ENCODE measurements around the gene ELAVL2. TPM values are rescaled to one million over a fixed set of nuclear protein-coding genes. Genes with fewer than 3 reads are reported as not detected.
A peak's percentile ranks its signal among the peaks of the same experiment; 100 is the strongest.

ELAVL2 gene
- total RNA-seq, 1 experiment from 2014 or later = 35.9 TPM

- Mint-ChIP-seq H3K27me3 (ENCODE audit: low read depth) (no peaks in the 10 kb centered on the region), H3K4me3 (no peak overlapping the region), H3K4me1 (peaks cover 93% of the 10 kb centered on the region), H3K27ac (peak overlapping the region; percentile 25; the same call in 1 of the 2 replicates), H3K36me3 (no peaks in the 10 kb centered on the region), H3K9me3 (no peaks in the 10 kb centered on the region)
- ChIA-PET CTCF (no interaction called here), POLR2A (interaction anchor here (0.7 kb wide), 1 partner anchor 603 kb away, joined by 5 read pairs; no protein-coding TSS in a partner anchor)
- DNase-seq (ENCODE audit: low spot score) (no peak), ATAC-seq (no peak)
- TF ChIP-seq GRHL2 (CRISPR knock-in tag; IDR thresholded peaks at IDR 0.05; ENCODE audit: insufficient replicate concordance, severe bottlenecking) (no peak), TEAD4 (CRISPR knock-in tag; IDR thresholded peaks at IDR 0.05) (no peak), IRF1 (CRISPR knock-in tag; IDR thresholded peaks at IDR 0.05) (no peak), MAX (CRISPR knock-in tag; IDR thresholded peaks at IDR 0.05) (no peak), KAT7 (CRISPR knock-in tag; IDR thresholded peaks at IDR 0.05; ENCODE audit: borderline replicate concordance) (no peak), FOXJ3 (CRISPR knock-in tag; IDR thresholded peaks at IDR 0.05; ENCODE audit: borderline replicate concordance) (no peak), SP1 (CRISPR knock-in tag; conservative IDR thresholded peaks at IDR 0.05) (no peak), E2F1 (CRISPR knock-in tag; IDR thresholded peaks at IDR 0.05) (no peak), ZBTB43 (CRISPR knock-in tag; IDR thresholded peaks at IDR 0.05) (no peak), CTCF (IDR thresholded peaks at IDR 0.05) (no peak), ATF1 (CRISPR knock-in tag; IDR thresholded peaks at IDR 0.05) (no peak), JUN (CRISPR knock-in tag; IDR thresholded peaks at IDR 0.05) (no peak), NFE2L1 (CRISPR knock-in tag; IDR thresholded peaks at IDR 0.05) (no peak)
Measured at GRCh38 chr9:23812673-23813072, 13.4 kb downstream of the ELAVL2 start.

DNA sequence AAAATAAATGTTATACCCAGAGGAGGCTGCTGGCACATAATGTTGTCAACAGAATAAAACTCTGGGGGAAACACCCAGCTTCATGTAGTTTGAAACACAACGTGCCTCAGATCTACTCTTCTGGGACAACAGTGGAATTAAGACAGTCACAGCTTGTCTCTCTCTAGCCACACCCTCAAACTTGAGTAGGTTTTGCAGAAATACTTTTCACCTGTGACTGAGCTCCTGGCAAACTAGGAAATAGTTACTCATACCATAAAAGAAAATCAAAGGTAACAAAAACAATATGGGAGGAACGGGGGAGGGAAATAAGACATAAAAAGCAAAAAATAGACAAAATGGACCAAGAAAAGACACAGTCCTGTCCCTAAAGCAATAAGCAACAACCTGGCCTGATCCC lies 14.4 kb downstream of the ELAVL2 start:
- no peaks in the 10 kb centered on the region for H3K36me3 Mint-ChIP-seq
- H3K27me3 Mint-ChIP-seq (ENCODE audit: low read depth) = no peaks in the 10 kb centered on the region
- CTCF ChIA-PET = no interaction called here
- H3K9me3 Mint-ChIP-seq = no peaks in the 10 kb centered on the region
- H3K4me1 Mint-ChIP-seq = peaks cover 95% of the 10 kb centered on the region
- no peak for TF ChIP-seq ZMAT4 (CRISPR knock-in tag; IDR thresholded peaks at IDR 0.05)
- no peak for TF ChIP-seq E2F5 (CRISPR knock-in tag; IDR thresholded peaks at IDR 0.05)
- TF ChIP-seq SOX15 (CRISPR knock-in tag; IDR thresholded peaks at IDR 0.05) = no peak
- no peak for TF ChIP-seq ZNF121 (CRISPR knock-in tag; IDR thresholded peaks at IDR 0.05)
- no peak for TF ChIP-seq E2F1 (CRISPR knock-in tag; IDR thresholded peaks at IDR 0.05)
- no peak for TF ChIP-seq E2F4 (CRISPR knock-in tag; IDR thresholded peaks at IDR 0.05; ENCODE audit: borderline replicate concordance, low read depth)
- TF ChIP-seq FOXJ3 (CRISPR knock-in tag; IDR thresholded peaks at IDR 0.05; ENCODE audit: borderline replicate concordance) = no peak
- no peak for TF ChIP-seq GTF2I (CRISPR knock-in tag; conservative IDR thresholded peaks at IDR 0.05)
- no peak for TF ChIP-seq ETV6 (CRISPR knock-in tag; IDR thresholded peaks at IDR 0.05)
- H3K27ac Mint-ChIP-seq = no peak overlapping the region
- POLR2A ChIA-PET = no interaction called here
- no peak for DNase-seq (ENCODE audit: low spot score)
- no peak overlapping the region for H3K4me3 Mint-ChIP-seq
- ATAC-seq = no peak
